ENCODE results near the gene FNDC1. TPM values are rescaled to one million over a fixed set of nuclear protein-coding genes. Genes with fewer than 3 reads are reported as not detected.

The FNDC1 gene
- total RNA-seq, 1 donor from 2014 or later: 13.8 TPM

DNA sequence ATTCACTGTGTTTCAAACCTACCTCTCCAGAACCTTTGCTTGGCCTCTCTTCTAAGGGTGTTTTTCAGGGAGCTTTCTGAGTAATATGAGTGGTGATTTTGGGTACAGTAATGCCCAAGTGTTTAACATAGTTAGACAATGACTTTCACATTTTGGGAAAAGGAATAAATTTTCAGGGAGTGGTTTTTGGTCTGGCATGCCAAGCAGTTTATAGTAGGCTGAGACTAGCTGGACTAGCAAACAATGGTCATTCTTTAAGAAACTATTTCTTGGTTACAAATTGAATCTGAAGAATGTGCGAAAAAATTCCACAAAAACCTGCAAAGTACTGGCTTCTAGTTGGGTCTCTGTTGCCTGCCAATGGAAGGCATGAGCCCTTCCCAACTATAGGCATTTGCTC lies 15.4 kb downstream of the FNDC1 start:
- Mint-ChIP-seq H3K4me3 (ENCODE audit: unreplicated experiment) (no peak overlapping the region), H3K27ac (ENCODE audit: unreplicated experiment) (peak overlapping the region; percentile 73), H3K4me1 (ENCODE audit: low read depth) (peaks cover 14% of the 10 kb centered on the region), H3K36me3 (ENCODE audit: low read depth) (peaks cover 4% of the 10 kb centered on the region), H3K27me3 (ENCODE audit: low read depth) (peaks cover 2% of the 10 kb centered on the region), H3K9me3 (ENCODE audit: low read depth) (peaks cover 15% of the 10 kb centered on the region)
- DNase-seq (ENCODE audit: low spot score): no peak
- TF ChIP-seq, protein P1, sequence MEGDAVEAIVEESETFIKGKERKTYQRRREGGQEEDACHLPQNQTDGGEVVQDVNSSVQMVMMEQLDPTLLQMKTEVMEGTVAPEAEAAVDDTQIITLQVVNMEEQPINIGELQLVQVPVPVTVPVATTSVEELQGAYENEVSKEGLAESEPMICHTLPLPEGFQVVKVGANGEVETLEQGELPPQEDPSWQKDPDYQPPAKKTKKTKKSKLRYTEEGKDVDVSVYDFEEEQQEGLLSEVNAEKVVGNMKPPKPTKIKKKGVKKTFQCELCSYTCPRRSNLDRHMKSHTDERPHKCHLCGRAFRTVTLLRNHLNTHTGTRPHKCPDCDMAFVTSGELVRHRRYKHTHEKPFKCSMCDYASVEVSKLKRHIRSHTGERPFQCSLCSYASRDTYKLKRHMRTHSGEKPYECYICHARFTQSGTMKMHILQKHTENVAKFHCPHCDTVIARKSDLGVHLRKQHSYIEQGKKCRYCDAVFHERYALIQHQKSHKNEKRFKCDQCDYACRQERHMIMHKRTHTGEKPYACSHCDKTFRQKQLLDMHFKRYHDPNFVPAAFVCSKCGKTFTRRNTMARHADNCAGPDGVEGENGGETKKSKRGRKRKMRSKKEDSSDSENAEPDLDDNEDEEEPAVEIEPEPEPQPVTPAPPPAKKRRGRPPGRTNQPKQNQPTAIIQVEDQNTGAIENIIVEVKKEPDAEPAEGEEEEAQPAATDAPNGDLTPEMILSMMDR (IDR thresholded peaks at IDR 0.05): no peak

DNA sequence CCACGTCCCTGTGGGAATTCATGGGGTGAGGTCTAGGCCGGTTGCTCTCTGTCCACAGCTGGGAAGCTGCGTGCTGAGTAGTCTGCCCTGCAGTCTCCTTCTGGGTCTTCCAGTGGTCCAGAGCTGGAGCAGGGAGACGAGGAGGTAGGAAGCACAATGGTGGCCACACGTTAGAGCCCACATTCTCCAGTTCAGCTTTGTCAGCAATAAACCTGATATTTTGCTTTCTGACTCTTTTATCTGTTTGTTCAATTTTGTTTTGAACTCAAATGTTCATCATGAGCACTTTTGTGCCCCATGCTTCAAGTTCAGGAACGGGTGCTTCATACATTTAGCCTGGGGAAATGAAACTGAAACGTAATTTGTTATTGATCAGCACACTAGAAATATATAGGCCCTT lies 21.3 kb downstream of the FNDC1 start:
- no peaks in the 10 kb centered on the region for H3K27me3 Mint-ChIP-seq (ENCODE audit: low read depth)
- H3K36me3 Mint-ChIP-seq (ENCODE audit: low read depth): peaks cover 7% of the 10 kb centered on the region
- TF ChIP-seq, protein P1 (IDR thresholded peaks at IDR 0.05): no peak
- no peak overlapping the region for H3K27ac Mint-ChIP-seq (ENCODE audit: unreplicated experiment)
- peaks cover 10% of the 10 kb centered on the region for H3K9me3 Mint-ChIP-seq (ENCODE audit: low read depth)
- no peak overlapping the region for H3K4me3 Mint-ChIP-seq (ENCODE audit: unreplicated experiment)
- DNase-seq (ENCODE audit: low spot score): no peak
- H3K4me1 Mint-ChIP-seq (ENCODE audit: low read depth): peaks cover 21% of the 10 kb centered on the region

DNA sequence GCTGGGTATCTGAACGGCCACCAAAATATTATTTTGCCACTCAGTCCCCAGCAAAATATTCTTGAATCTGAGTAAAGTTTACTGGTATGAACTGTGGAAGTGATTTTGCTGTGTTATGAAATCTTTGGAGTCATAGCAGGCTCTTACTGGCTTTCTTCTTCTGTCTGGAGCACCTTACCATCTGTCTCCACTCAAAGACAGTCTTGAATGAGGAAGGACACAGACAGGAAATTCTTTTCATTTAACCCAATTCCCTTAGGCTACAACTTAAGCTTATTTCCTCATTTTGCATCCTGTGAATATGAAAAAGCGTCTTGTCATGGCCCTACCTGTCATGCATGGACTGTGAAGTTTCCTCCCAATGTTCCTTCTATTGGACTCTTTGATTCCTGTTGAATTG lies 24.7 kb downstream of the FNDC1 start:
- peaks cover 25% of the 10 kb centered on the region for H3K4me1 Mint-ChIP-seq (ENCODE audit: low read depth)

DNA sequence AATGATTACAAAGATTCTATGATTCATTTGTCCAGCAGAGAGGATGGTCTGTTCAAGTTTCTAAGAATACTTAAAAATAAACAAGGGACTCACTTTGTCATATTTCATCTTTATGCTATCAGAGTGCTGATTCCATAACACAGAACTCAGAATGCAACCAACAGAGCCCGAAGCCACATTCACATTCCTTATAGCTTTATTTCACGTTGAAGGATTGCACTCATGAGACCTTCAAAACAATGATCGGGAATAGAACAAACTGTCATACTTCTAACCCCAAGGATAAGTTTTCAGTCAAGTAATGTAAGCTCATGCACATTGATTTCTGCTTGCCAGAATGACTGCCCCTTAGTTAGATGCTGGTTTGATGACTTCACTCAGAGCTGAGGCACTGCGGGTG lies 25.2 kb downstream of the FNDC1 start:
- TF ChIP-seq, protein P1 (IDR thresholded peaks at IDR 0.05): no peak
- H3K9me3 Mint-ChIP-seq (ENCODE audit: low read depth): no peaks in the 10 kb centered on the region
- peak overlapping the region; percentile 42 for H3K27ac Mint-ChIP-seq (ENCODE audit: unreplicated experiment)
- peaks cover 3% of the 10 kb centered on the region for H3K36me3 Mint-ChIP-seq (ENCODE audit: low read depth)
- peaks cover 25% of the 10 kb centered on the region for H3K4me1 Mint-ChIP-seq (ENCODE audit: low read depth)
- no peak for DNase-seq (ENCODE audit: low spot score)
- no peaks in the 10 kb centered on the region for H3K27me3 Mint-ChIP-seq (ENCODE audit: low read depth)
- no peak overlapping the region for H3K4me3 Mint-ChIP-seq (ENCODE audit: unreplicated experiment)

More for the DNA sequence above, 24.7 kb downstream of the FNDC1 start:
- DNase-seq (ENCODE audit: low spot score): no peak
- Mint-ChIP-seq H3K4me3 (ENCODE audit: unreplicated experiment) (no peak overlapping the region), H3K27me3 (ENCODE audit: low read depth) (no peaks in the 10 kb centered on the region), H3K36me3 (ENCODE audit: low read depth) (peaks cover 3% of the 10 kb centered on the region), H3K27ac (ENCODE audit: unreplicated experiment) (peak overlapping the region; percentile 42), H3K9me3 (ENCODE audit: low read depth) (no peaks in the 10 kb centered on the region)
- TF ChIP-seq, protein P1 (IDR thresholded peaks at IDR 0.05): no peak

DNA sequence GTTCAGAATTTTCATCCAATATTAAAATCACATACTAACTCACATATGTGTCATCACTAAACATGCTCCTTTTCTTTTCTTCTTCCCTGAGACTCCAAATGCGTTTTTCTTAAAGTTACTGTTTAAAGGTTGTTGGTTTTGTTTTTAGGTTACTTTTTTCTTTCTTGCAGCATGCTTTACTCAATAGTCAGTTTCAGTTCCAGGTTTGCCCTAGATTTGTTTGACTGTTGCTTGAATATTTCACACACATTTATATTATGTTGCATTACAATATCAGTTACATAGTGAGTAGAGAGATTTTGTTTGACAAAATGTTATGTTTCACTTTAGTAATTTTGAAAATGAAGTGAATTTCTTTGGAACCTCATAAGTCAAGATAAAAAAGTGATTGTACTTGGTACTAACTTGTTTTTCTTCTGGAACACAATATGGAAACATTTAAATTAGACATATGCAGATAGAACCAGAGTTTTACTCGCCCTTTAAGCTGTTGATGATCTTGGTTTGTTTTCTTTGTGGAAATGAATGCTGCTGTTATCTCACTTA lies 27.3 kb downstream of the FNDC1 start:
- H3K4me3 Mint-ChIP-seq (ENCODE audit: unreplicated experiment): no peak overlapping the region
- no peak for DNase-seq (ENCODE audit: low spot score)
- no peaks in the 10 kb centered on the region for H3K9me3 Mint-ChIP-seq (ENCODE audit: low read depth)
- H3K36me3 Mint-ChIP-seq (ENCODE audit: low read depth): no peaks in the 10 kb centered on the region
- TF ChIP-seq, protein P1 (IDR thresholded peaks at IDR 0.05): no peak
- no peaks in the 10 kb centered on the region for H3K27me3 Mint-ChIP-seq (ENCODE audit: low read depth)
- H3K4me1 Mint-ChIP-seq (ENCODE audit: low read depth): peaks cover 25% of the 10 kb centered on the region
- H3K27ac Mint-ChIP-seq (ENCODE audit: unreplicated experiment): no peak overlapping the region
